Cortex of kidney (tissue), 1 donor: Measurements from ENCODE around the gene HECW1.
"Not testable (repeated sequence)": the region's sequence is repeated elsewhere in the genome, so short reads cannot be mapped to it uniquely, and the experiment has no call there.

Source experiments
- DNase-seq: peaks from one replicate; lab custom pipeline; 2025; lab: John Stamatoyannopoulos, UW

The HECW1 gene

DNA sequence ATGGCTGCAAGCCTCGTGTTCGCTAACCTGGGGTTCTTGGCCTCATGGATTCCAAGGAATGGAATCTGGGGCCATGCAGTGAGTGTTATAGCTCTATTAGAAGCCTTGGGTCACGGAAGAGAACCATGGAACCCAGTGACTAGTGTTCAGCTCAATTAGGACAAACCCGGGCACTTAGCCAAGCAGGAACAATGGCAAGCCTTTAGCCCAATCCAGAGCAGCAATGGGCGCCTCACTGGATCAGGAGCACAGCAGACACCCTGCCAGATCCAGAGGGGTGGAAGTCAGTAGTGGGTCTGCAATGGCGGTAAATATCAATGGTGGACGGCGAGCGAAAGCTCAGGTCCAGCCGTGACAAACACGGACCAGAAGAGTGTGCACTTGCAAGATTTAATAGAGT, 98.1 kb downstream of the HECW1 start:
- not testable (repeated sequence) for DNase-seq

DNA sequence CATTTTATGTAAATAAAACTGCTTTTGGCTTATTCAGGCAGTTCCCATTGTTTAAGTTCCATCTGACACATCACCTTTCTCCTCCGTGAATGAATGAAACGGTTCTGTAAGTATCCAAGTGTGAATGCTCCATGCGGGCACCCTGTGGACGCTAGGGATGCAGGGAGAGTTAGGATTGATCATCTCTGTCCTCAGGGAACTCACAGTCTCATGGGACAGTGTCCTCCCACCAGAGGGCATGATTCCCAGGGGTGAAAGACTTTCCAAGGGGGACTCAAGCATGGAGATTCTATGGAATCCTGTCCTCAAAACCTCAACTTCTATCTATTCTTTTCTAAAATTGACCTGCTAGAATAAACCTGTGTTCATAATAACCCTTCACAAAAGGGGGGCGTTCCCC, 98.8 kb downstream of the HECW1 start:
- DNase-seq = no peak

DNA sequence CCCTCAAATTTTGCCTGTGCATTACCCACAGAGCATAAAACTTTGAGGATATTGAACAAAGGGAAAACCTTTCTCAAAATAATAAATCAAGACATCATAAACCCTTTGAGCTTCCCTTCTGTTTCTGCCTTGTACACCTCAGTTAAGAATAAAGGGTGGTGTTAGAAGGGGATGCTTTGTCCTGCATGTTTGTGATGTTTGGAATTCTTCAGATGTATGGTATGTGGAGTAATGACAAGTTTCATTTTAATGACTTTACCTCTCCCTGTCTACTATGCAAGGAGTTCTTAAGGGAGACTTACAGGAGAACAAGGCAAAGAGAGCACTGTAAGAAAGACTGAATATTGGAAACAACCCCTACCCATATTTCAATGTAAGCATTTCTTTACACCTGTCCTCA, 99.2 kb downstream of the HECW1 start:
- DNase-seq = no peak

DNA sequence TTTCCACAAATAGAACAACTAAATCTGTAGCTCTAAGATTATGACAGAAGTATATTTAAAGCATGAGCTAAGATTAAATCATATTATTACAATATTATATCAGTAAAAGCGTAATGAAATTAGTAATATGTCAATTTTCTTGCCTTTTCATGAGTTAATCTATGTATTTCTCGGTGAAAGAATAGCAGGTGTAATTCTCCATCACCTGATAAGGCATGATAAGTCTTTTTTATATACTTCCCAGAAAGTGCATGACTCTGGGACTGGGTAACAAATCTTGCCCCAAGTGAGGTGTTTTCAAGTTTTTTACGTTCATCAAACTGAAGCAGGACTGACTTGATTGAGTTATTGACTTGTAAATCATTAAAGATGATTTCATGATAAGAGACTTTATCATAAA, 100.5 kb downstream of the HECW1 start:
- no peak for DNase-seq

DNA sequence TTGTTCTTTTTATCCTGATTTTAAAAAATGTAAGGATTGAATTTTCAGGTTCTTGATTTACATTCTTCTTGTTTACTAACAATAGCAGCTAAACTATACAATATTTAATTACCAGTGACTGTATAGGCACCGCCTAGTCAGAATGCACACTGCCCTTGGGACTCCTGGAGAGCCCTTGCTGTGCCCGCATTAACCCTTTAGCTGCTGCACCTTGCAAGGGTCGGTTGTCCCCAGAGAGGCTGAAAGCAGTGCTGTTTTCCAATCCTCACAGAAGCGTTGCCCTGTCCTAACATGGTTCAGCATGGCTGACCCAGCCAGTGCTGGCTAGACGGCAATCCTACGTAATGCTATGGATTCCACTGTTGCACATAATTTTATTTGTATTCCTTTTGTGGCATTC, 102.6 kb downstream of the HECW1 start:
- DNase-seq = no peak

DNA sequence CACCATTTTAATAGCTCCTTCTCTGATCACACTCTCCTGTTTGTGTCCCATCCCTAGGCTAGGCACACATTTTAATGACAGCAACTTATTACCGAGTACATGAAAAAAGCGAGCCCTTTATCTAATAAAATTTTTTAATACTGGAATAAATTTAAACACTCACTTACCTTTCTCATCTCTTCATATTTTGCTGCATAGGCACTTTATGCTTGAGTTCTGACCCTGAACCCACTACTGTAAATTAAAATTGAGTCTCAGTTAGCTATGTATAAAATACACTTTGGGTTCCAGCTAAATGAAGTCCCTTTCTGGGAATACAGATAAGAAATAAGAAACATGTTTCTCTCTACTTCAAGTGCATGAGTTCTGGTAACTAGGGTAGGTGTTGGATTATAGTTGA, 104.6 kb downstream of the HECW1 start:
- DNase-seq = no peak

DNA sequence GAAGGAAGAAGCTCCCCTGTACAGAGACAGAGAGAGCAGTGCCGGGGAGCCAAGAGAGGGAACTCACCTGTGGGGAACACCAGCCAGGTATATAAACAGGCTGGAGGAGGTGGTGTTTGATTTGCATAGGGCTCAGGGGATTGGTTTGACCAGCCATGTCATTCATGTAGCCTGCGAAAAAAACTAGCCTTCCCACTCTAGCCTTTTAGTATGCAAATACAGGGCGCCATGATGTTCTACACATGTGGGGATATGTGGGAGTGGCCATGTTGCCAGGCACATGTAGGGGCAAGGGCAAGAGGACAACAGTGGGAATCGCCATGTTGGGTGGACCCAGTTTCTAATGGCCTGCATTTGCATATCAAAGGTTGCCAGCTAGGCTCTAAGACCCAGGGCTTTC, 106.5 kb downstream of the HECW1 start:
- not testable (repeated sequence) for DNase-seq

DNA sequence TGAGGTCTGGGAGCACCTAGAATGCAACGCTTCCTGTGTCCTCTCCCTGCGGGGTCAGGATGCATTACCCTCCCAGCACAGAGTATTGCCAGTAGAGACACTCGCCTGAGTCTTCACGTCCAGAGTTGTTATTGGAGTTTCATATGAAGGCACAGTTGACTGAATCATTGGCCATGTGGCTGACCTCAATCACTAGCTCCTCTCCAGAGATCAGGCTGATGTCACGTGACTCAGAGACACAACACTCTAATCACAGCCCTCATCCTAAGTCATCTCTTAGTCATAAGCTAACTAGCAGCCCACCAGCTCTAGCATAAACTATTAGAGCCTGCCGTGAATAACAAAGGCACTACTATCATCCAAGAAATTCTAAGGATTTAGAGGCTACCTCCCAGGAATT, 107.8 kb downstream of the HECW1 start:
- DNase-seq = no peak

DNA sequence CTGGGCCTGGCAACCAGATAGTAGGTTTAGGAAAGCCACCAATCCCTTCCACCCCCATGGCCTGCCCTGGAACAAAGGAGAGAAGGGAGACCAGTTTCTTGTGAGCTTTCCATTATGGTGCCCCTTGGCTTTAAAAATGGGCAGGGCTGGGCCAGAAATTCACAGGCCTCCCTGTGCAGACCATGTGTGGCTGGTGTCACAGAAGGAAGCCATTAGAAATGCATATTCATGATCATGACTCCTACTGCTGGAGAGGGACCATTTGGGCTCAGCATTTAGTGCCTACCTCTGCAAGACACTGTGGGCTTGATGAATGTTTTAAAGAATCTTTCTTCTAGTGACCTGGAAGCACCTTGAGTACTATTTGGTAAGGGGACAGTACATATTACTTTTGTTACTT, 108.3 kb downstream of the HECW1 start:
- no peak for DNase-seq

DNA sequence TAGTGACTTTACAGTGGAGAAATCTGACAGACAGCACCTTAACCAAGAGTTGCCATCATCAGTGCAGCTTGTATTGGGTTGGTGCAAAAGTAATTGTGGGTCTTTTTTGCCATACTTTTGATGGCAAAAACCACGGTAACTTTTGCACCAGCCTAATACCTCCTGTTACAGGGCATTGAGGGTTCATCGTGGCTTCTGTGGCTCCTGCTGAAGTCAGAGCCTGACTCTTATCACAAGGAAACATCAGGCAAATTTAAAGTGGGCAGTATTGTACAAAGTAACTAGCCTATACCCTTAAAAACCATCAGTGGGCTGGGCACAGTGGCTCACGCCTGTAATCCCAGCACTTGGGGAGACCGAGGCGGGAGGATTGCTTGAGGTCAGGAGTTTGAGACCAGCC, 117.4 kb downstream of the HECW1 start:
- DNase-seq = no peak

DNA sequence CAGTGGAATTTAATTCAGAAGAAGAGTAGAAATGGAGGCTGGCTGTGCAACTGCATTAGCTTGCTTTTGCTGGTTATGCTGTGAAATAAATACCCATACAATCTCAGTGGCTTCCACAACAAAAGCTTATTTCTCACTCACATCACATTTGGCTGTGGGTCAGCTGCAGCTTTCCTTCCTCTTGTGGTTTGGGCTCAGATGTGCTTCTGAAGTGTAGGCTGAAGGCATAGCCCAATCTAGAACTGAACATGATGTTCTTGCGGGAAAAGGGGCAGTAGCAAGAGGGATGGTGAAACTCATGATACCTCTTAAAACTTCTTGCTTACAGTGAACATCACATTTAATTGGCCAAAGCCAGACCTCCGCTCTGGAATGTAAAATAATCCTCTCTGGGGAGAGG, 119.9 kb downstream of the HECW1 start:
- DNase-seq = no peak

DNA sequence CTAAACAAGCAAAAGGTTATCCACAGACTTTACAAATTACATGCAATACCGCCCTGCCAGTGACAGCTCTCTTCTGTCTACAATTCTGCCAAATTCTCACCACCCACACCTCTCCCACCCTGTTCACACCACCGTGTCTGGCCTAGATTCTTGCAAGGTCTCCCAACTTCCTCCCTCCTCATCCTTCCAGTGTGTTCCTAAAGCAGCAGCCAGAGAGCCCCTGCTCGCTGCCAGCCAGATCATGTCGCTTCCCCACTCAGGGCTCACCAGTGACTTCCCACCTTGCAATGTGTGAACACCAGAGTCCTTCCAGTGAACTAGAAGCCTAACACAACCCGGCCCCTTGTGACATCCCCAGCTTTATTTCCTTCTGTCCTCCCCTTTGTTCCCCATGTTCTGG, 121.6 kb downstream of the HECW1 start:
- no peak for DNase-seq

DNA sequence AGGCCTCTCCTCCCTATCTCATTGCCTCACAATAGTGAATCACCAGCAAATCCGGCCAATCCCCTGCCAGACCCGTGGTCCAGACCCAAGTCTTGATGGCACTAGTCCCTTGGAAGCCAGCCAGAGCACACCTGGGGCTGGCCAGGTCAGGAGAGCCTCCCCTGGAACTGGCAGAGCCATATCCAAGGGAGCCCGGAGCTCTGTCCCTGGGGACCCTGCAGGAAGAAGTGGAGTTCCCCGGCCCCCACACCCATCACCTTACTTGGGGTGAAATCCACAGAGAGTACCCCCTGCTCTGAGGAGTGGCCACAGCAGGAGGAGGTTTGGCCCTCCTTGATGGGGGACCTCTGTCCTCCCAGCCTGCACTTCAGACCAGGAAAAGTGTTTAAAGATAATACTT, 122.5 kb downstream of the HECW1 start:
- no peak for DNase-seq

DNA sequence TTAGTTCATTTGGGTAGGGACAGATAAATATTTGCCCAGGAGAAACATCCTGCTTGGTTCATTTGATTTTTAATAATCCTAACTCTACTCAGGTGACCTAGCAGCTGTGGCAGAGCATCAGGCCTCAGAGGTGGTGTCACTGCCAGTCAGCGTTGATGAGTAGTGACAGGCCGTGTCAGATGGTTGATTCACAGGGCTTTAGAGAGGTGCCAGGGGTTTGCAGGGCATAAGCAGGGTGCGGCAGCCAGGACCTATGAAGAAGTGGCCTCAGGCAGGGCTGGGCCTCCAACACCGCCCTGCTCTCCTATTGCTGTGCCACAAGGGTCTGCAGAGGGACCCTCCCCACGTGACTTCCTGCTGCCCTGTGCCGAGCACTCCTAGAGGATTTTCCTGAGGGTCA, 128.1 kb downstream of the HECW1 start:
- DNase-seq = no peak

DNA sequence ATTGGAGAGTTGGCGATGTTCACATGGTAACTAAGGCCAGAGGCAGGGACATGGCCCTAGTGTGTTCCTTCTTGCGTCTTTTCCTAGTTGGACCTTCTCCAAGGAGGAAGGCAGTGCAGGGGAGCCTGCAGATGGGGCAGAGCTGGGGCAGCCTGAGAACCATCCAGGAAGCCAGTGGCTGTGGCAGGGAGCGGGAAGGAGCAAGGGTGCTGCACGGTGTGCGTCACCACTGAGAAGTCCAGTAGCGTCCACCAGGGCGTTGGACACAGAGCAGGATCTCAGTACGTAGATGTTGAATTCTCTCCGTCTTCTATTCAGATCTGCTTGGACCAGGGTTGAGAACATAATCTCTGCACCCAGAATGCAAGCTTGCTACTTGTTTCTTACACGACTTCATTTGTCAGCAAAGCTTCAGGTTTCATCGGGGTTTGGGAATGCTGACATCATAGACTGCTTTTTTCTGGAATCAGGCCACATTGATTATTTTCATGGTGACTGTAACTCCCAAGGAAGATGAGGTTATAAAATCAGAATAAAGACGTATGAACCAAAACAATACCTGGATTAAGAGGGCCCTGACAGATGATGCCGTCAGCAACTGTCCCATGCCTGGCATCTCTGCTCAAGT, 130.3 kb downstream of the HECW1 start:
- no peak for DNase-seq

DNA sequence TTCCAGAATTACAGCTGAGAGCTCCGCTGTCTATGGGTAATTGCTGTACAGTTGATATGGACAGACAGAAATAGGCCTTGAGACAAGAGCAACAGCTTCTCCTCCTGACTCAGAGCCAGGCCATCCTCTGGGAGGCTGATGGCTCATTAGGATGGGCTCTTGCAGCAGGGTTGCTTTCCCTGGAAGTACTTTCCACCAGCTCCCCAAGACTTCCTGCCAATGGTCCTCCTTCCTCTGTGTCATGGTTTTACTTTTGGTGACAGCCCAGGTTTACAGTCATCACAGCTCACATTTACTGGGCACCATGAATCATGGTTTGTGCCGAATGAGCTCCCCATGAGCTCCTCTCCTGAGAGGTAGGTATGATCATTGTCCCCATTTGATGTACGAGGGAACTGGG, 131.8 kb downstream of the HECW1 start:
- DNase-seq = no peak

DNA sequence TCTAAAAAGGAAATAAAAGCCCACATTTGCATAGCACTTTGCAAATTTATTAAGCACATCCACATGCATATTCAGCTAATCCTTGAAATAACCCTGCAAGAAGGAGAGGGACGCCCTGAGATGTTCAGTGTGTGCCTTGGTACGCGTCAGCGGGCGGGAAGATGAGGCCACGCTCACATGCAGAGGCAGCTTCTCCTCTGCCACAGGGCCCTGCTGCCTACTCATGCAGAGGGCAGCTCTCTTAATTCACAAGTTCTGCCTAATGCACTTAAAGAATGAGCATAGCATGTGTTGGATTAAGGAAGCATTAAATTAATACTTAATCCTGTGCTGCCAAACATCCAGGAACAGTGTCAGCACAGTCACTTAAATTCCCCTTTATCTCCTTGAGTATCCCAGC, 132.3 kb downstream of the HECW1 start:
- DNase-seq = no peak

DNA sequence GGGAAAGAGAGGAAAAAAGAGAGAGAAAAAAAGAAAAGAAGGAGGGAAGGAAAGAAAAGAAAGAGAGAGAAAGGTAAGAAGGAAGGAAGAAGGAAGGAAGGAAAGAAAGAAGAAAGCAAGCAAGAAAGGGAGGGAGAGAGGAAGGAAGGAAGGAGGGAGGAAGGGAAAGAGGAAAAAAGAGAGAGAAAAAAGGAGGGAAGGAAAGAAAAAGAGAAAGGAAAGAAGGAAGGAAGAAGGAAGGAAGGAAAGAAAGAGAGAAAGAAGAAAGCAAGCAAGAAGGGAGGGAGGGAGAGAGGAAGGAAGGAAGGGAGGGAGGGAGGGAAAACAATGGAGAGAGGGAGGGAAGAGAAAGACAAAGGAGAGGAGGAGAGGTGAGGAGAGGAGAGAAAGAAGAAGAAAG, 135.3 kb downstream of the HECW1 start:
- DNase-seq = no peak

DNA sequence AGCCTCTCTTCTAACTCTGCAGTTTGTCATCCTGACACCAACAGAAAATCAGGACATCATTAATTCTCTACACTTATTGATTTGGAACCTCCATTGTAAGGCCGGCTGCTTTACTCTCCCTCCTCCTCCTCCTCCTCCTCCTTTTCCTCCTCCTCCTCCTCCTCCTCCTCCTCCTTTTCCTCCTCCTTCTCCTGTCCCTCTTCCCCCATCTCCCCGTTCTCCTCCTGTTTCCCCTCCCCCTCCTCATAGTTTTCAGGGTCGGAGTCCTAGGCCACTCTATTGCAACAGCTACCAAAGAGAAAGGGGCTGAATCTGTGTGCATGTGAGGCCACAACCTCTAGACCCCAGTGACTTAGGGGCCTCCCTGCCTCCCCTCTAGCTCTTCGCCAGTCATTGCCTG, 136.1 kb downstream of the HECW1 start:
- DNase-seq = no peak

DNA sequence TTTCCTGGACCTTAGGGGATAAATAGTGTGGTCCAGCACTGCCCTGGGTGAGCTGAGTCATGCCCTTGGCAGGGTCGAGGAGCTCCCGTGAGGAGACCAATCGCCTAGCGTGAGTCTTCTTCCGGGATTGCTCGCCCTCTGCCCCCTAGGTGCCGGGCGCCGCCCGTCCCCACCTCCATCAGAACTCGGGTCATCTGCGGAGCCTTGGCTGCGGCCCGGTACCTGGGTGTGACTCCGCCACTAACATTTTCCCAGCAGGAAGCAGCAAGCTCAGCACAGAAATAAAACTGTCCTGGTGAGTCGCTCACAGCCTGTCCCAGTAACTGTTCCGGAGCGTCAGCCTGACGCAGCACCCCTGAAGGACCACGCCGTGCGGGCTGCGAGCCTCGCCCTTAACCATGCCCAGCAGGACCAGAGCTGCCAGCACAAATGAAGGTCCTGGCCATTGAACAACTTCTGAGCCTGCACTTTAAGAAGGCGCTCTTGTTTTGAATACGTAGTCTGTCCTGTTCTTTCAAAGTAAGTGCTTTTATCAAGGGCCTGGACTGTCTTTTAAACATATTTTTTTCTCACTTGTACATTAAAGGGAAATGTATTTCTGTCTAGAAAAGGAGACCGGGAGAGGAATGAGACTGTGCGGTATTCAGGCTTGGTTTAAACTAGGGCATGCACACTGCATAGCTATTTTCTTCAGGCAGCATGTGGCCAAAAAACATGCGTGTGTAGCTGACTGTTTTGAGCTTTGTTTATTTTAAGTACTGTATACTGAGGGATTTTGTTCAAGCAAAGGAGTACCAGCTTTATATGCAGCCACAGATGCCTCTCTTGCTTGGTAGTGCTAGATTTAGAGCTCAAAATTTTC, 136.7 kb downstream of the HECW1 start:
- no peak for DNase-seq

DNA sequence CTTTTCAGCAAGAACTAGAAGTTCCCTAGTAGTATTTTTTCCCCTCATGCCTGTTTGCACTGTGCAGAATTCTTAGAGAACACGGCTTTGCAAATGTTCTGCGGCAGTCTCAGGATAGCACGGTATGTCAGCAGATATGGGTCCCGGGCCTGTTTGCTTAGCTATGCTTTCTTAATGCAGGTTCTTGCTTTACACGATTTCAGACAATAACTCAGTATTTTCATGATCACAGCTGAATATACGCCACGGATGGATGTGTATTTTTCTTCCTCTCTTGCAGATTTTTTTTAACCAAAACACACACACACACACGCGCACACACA, 137.3 kb downstream of the HECW1 start:
- no peak for DNase-seq

DNA sequence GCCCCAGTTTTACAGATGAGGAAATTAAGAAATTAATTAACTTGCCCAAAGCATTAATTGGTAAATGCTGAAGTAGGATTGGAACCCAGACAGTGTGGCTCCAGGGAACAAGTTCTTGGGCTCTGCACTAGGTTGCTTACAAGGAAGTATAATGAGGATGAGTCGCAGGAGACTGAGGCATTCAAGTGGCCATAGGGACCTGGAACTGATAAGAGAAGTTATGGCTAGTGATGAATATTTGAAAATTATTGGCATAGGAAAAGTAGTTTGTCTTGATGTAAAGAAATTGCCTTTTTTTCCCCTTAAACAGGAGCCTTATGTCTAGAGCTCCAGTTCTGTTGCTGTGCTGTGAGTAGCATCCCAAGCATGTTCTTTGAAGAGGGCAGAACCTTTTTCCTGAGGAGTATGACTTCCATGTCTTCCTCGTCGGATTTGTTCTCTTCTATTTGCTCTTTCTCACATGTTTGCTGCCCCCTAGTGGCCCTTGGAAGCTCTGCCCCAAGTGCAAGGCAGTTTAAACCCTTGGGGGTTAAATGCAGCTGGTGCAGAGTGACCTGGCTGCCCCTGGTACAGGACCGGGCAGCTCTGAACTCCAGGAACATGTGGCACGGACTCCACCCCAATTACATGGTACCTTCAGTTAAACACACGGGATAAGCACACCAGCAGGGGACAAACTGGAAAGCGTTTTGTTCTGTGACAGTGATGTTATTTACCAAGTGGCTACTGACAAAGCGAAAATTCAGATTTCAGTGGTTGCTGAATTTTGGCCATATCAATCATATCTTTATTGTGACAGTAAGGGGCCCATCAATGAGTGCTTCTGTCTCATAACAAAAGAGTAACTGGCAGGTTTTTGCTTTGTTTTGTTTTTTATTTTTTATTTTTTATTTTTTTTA, 148.8 kb downstream of the HECW1 start:
- DNase-seq = no peak

DNA sequence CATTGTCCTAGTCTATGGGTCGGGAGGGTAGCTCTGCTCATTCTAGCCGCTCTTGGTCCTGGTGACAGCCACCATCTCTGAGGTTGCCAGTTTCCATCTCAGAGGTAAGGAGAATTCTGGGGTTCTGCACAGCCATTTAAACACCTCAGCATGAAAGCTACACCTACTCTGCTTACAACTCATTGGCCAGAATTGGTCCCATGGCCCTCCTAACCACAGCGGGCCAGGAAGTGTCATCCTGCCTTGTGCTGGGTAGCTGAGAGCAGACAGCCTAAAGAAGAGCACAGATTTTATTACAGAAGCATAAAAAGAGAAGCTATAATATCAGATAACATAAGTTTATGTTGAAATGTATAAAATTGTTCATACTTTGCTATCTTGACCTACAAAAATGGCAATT, 152.7 kb downstream of the HECW1 start:
- DNase-seq = no peak
